CD1c-positive myeloid dendritic cell (primary cell): Measurements from ENCODE around the gene INTS11.

Source experiments
- DNase-seq: peaks from one replicate; pipeline ENCODE4 v3.0.0-alpha.2; 2016; ENCODE audit errors: extremely low spot score

INTS11 gene

DNA sequence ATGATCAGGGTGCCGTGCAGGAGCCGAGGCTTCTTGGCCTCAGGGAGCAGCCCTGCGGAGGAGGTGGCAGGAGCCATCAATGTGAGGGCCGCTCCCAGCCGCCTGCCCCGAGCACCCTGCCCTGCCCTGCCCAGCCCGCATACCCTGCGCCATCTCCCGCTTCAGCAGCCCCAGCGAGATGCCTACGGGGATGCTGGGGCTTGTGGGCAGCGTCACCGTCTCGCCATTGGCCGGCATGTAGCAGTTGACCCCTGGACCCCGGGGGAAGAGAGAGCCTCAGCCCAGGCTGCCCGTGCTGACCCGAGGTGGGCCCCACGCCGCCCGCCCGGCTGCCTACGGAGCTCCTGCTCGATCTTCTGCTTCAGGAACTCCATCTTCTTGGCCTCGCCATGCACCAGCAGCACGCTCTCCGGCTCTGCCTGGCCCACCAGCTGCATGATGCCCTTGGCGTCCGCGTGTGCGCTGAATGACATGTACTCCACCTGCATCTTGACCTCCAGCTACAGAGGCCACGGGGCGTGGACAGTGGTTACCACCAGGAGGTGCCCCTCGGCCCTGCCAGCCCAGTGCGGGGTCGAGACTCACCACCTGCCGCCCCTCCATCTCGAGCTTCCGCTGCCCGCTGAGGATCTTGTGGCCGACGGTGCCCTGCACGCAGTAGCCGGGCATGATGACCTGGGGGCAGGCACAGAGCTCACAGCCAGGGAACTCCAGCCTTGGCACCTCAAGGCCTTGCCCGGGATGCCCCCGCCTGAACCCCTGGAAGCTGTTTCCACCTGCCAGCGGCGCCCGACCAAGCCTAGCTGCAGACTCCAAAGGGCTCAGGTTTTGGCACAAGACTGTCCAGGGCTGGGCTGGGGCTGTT lies 11.8 kb downstream of the INTS11 start:
- DNase-seq = no peak

DNA sequence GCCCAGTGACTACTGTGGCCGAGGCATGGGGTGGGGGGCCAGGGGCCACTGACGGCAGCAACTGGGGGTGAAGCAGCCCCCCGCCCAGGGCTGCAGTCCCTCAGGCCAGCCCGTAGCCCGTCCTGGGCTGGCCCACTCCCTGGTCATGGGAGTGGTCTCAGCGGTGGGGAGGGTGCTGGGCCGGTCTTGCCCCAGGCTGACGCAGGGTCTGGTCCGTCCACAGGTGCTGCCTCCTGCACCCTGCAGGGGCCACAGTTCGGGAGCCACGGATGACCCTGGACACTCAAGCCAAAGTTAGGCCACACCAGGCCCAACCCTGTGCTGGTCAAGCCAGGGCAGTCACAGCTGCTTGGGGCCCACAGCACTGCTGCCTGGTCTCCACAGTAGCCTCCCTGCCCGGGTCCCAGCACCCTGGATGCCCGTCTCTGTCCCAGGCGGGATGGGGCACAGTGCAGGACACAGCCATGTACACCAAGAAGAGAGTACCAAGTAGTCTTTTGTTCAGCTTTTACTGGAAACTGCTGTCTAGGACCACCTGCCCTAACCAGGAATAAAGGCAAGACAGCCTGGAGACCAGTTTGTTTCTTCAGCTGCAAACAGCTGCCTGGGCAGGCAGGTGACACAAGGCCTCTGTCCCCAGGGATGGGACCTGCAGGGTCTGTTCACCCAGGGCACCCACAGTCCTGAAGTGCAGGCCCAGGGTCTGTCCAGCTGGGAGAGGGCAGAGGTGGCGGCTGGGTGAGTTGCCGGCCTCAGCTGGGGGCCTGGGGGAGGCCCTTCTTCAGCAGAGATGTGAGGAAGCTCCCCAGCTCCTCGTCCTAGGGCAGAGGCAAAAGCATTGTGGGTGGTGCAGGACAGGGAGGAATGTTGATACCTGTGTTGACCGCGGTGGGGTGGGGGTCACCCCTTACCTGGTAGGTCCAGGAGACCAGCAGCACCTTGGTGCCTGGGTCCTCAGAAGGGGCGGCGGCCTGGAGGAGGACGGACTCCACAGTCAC lies 13.1 kb downstream of the INTS11 start:
- no peak for DNase-seq

DNA sequence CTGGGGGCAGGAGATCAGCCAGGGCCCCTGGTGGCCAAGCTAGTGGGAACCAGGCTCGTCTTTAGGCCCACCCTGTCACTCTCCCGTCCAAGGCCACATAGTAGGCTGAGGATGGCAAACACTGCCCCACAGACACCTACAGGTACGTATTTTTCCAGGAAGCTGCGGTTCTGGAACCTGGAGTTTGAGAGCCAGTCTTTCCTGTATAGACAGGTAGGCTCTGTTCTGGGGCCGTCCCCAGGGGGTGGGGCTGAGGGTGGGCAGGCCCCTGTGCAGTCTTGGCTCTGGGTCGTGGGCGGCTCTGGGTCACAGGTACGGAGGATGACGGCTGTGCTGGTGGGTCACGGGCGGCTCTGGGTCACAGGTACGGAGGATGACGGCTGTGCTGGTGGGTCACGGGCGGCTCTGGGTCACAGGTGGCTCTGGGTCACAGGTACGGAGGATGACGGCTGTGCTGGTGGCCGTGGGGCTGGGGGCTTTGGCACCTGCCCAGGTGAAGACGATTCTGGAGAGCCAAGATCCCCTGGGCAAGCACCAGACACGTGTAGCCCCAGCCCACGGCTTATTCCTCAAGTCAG lies 13.9 kb downstream of the INTS11 start:
- no peak for DNase-seq

DNA sequence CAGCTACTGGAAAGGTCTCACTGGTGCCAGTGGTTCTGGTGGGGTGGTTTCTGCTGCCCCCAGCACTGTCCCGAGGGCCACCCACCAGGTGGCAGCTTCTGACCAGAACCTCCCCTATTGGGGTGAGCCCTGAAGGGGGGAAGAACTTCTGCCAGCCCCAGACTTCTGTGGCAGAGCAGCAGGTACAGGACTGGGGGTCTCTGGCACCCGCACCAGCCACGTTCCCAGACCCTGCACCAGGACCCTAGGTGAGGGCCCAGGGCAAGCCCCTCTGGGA lies 14.4 kb downstream of the INTS11 start:
- DNase-seq = no peak

GRCh38 chr1:1309251-1310108 lies 15.0 kb downstream of the INTS11 start:
- peak; percentile 20 for DNase-seq

DNA sequence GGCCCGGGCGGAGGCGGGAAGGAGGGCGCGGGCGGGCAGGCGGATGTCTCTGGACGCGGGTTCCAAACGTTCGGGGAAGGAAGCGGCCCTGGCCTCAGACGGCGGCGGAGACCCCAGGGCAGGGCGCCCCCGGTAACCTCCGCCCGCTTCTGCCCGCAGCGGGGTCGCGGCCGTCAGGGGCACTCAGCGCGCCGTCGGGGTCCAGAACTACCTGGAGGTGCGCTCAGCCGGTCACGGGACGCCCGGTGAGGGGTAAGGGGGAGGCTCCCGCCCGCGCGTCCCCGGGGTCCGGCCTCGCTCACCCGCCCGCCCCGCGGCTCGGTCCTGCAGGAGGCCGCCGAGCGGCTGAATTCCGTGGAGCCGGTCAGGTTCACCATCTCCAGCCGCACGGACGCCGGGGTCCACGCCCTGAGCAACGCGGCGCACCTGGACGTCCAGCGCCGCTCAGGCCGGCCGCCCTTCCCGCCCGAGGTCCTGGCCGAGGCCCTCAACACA lies 15.7 kb downstream of the INTS11 start:
- DNase-seq = no peak

DNA sequence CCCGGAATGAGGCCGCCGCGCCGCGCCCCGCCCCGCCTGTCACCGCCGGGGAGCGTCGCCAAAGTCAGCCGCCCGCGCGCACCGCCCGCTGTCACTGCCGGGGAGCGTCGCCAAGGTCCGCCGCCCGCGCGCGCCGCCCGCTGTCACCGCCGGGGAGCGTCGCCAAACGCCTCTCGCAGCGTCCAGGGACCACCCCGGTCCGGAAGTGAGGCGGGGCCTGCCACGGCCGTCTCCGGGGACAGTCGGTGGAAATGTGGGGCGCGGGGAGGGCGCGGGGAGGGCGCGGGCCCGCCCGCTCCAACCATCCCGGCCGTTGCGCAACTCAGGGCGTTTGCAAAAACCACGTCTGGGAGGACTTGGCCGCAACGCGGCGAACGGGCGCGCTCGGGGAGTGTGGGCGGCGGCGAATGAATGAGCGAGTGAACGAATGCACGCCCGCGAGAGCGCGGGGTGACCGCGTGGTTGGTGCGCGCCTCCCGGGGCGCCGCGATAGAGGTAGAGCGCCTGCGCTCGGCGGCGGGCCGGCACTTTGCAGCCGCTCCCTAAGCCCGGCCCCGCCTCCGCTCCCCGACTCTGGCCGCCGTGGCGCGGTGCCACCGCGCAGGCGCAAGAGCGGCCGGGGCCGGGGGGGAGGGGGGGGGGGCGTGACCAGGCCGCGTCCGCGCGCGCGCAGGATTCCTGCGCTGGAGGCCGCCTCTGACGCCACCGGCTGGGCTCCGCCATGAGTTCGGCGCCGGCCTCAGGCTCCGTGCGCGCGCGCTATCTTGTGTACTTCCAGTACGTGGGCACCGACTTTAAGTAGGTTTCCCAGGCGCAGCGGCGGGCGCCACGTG lies 16.3 kb downstream of the INTS11 start, which contains the start of the genes ACAP3 and PUSL1:
Gene ACAP3 (minus strand): TSS at position 8 of the 833 bp plus-strand sequence. CDS start 115 bp downstream, outside the sequence.
Gene PUSL1 (plus strand): TSS at position 675 of the 833 bp plus-strand sequence. CDS start 47 bp downstream, at position 722.
- DNase-seq = peak; percentile 95

GRCh38 chr1:1307261-1307922 lies 17.1 kb downstream of the INTS11 start:
- peak; percentile 20 for DNase-seq

DNA sequence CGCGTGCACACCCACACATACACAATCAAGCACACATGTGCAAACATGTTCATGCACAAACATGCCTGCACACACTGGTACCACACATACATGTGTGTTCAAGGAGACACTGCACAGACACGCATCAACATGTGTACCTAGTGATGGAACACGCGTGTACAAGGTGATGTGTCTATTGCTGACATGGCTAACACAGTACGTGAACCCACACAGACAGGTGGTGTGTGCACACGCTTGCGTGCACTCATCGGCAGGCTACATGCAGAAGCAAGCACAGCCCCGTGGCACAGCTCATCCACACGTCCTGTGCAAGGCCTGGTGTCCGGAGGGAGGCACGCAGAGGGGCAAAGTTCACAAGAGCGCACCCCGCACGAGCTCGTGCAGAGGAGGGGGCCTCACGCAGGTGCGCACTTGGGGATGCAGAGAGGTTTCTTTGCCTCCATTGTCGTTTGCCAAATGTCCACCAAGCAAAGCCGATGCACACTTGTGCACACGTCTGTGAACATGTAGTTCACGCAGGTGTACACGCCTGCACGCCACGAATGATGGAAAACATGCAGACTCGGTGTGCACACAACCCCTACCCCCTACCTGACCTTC lies 17.7 kb downstream of the INTS11 start:
- no peak for DNase-seq

GRCh38 chr1:1306070-1306660 lies 18.3 kb downstream of the INTS11 start:
- DNase-seq = no peak

DNA sequence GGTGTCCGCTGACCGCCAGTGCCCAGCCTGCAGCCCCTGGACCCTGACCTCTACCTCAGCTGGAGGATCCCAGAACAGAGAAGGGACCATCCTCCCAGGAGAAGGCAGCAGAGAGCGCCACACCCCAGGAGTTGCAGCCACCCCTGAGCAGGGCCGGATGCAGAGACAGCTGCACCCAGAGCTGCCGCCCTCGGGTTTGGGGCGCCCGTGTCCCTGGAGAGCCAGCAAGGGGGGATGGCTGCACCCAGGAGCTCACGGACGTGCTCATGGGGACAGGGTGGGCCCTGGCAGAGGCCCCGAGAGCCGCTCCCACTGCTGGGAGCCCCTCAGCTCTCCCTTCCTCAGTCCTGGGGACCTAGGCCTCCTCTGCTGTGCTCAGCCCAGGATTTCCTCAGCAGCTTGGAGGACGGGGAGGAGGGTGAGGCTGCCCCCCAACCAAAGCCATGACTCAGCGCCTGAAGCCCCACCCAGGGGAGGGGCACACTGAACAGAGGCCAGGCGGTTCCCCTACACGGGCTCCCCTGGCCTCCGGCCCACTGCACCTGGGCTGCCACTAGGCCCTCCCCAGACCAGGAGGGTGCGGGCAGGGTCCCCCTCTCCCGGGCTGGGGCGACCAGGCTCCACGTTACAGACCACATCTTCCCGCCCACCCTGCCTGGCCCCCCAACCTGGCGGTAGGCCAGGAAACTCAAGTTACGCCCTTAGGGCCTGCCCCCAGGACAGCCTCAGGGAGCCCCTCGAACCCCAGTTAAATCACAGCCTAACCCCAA lies 19.0 kb downstream of the INTS11 start:
- peak; percentile 56 for DNase-seq

GRCh38 chr1:1304331-1305299 lies 19.8 kb downstream of the INTS11 start:
- no peak for DNase-seq

GRCh38 chr1:1303736-1304135 lies 20.7 kb downstream of the INTS11 start:
- no peak for DNase-seq

DNA sequence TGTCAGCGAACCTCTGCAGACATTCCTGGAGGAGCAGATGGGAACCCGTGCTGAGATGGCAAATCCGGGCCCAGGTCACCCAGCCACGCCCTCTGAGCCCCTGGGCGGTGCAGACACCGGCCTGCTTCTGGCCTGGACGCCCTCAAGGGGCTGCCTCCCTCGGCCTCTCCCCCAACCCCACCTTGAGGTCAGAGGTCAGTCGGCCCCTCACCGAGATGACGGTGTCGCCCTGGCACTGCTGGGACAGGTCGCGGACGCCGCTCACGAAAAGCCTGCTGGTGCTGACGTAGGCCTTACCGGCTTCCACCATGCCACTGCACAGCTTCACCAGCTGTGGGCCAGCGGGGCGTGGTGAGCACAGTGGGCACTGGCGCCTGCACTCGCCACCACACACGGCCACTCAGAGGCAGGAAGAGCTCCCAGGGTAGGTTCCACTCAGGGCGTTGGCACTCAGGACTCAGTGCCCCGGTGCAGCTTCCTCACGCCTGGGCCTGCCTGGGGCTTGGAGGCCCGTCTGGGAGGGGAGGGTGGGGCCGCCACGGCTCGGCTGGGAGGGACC lies 21.4 kb downstream of the INTS11 start:
- no peak for DNase-seq

DNA sequence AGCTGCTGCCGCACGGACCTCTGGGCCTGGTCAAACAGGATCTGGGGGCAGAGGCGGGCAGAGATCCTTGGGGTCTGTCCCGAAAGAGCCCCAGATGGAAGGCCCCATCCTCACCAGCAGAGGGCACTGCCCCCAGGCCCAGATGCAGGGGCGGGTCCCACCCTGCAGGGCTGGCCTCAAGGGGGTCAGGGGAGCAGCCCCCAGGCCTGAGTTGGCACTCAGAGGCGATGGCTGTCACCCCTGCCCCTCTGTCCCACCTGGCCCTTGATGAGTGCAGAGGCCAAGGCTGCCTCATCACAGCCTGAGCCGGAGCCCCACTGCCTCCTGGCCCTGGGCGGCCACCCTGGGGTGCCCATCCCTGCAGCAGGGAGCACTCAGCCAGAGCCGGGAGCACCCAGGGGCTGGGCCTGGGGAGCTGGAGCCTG lies 22.4 kb downstream of the INTS11 start:
- no peak for DNase-seq

DNA sequence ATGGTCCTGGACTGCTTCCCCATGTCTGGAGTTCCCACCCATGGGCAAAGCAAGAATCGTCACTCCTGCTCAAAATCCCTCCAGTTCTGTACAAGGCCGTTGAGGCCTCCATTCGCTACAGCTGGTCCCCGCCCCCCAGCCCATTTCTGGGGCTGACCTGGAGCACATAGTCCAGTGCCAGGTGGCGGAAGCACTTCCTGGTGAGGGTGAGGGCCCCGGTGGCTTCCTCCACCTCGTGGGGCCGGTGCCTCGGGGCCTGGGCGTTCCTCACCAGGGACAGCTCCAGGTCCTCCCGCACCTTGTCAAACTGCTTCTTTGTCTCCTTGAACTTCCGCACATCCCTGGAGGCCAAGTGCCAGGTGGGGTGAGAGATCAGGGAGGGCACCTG lies 24.1 kb downstream of the INTS11 start:
- DNase-seq = no peak
